K562 (cell line): ENCODE measurements around the gene DTX2. TPM values are rescaled to one million over a fixed set of nuclear protein-coding genes. Genes with fewer than 3 reads are reported as not detected.

Source experiments
- BHLHE40 ChIP-seq: IDR thresholded peaks from 2 replicates; pipeline ENCODE4 v1.6.1; 2011; ENCODE audit warnings: low read length, improper control_type of control experiment
- FOXA1 ChIP-seq: fragments of 450-650 bp; IDR thresholded peaks from 2 replicates; pipeline ENCODE4 v1.6.1; 2016; ENCODE audit warnings: mild to moderate bottlenecking, borderline replicate concordance
- MAZ ChIP-seq, 2 experiments: fragments of 450-650 bp in 1 of 2; sonication (generic) in 1 of 2; formaldehyde crosslinking; IDR thresholded peaks in 1 of 2; conservative IDR thresholded peaks in 1 of 2; 2 replicates each; pipeline versions ENCODE4 v1.4.0 to v1.5.0; 2020; ENCODE audit warnings: mild to moderate bottlenecking in 1 of 2, missing genetic modification reagents in 1 of 2
- MECOM ChIP-seq: fragments of 250-450 bp; sonication (Bioruptor Pico); IDR thresholded peaks from 2 replicates; pipeline ENCODE4 v1.8.0; 2022; ENCODE audit warnings: inconsistent platforms
- MIER1 ChIP-seq: fragments of 450-650 bp; IDR thresholded peaks from 2 replicates; pipeline ENCODE4 v1.6.1; 2016; ENCODE audit warnings: antibody characterized with exemption, mild to moderate bottlenecking, low read depth
- MXI1 ChIP-seq: IDR thresholded peaks from 2 replicates; pipeline ENCODE4 v1.6.1; 2011; ENCODE audit warnings: low read depth, mild to moderate bottlenecking, improper control_type of control experiment, low read length
- MYC ChIP-seq, 2 experiments: fragments of 250-450 bp in 1 of 2; sonication (Bioruptor Pico) in 1 of 2; IDR thresholded peaks; 2 replicates each; pipeline versions ENCODE4 v1.5.1 to v1.6.1; 2012 to 2021; ENCODE audit warnings: low read depth in 2 of 2, borderline replicate concordance in 1 of 2, improper control_type of control experiment in 1 of 2, low read length in 1 of 2, mild to moderate bottlenecking in 1 of 2, moderate library complexity in 1 of 2
- RCOR1 ChIP-seq, 2 experiments: IDR thresholded peaks; 2 replicates each; pipeline ENCODE4 v1.6.1; 2012; ENCODE audit warnings: low read depth in 2 of 2, low read length in 2 of 2, borderline replicate concordance in 1 of 2, improper control_type of control experiment in 1 of 2
- REST ChIP-seq, 2 experiments: fragments of 450-650 bp; formaldehyde crosslinking in 1 of 2; IDR thresholded peaks; 2 replicates each; pipeline versions ENCODE4 v1.4.0 to v1.6.1; 2014 to 2020; ENCODE audit warnings: mild to moderate bottlenecking in 2 of 2, borderline replicate concordance in 1 of 2, low read depth in 1 of 2
- XRCC5 ChIP-seq: fragments of 200-400 bp; formaldehyde crosslinking; IDR thresholded peaks from 2 replicates; pipeline ENCODE4 v1.6.1; 2017; ENCODE audit warnings: low read depth, mild to moderate bottlenecking, low read length
- ZNF384 ChIP-seq: IDR thresholded peaks from 2 replicates; pipeline ENCODE4 v1.6.1; 2012; ENCODE audit warnings: low read depth, low read length, improper control_type of control experiment
- polyA plus RNA-seq, 8 experiments: library from polyadenylated mRNA; depleted of rRNA in 4 of 8; stranded (reverse) in 5 of 8; unstranded in 3 of 8; fragments of >200 nt; fragmentation: Nextera tagmentation in 2 of 8; fragmentation: Illumina TruSeq in 1 of 8; extraction: Ambion mirVana in 2 of 8; extraction: Trizol in 1 of 8; gene quantifications; 2 replicates each; pipeline versions ENCODE4 v1.2.1 to v1.2.3, GENCODE V29; 2011 to 2014; ENCODE audit warnings: inconsistent platforms in 1 of 8, missing spikeins in 1 of 8
- total RNA-seq, 7 experiments: library from RNA; depleted of rRNA in 6 of 7; stranded (reverse); fragments of >200 nt in 6 of 7; fragmentation: Illumina TruSeq in 2 of 7; extraction: Trizol in 2 of 7; gene quantifications; 2 replicates each; pipeline versions ENCODE4 v1.2.1 to v1.2.3, GENCODE V29; 2011 to 2021; ENCODE audit warnings: low replicate concordance in 1 of 7
- TF ChIP-seq, protein P1 (sequence below): fragments of 450-650 bp; IDR thresholded peaks from 2 replicates; pipeline ENCODE4 v1.6.1; 2014; ENCODE audit warnings: low read depth, mild to moderate bottlenecking, moderate library complexity, borderline replicate concordance
- TF ChIP-seq, protein P2 (sequence below), 3 experiments: IDR thresholded peaks in 2 of 3; conservative IDR thresholded peaks in 1 of 3; 2 replicates each; pipeline ENCODE4 v1.5.1; 2011 to 2012; ENCODE audit warnings: low read length in 3 of 3, mild to moderate bottlenecking in 3 of 3, control low read depth in 2 of 3, improper control_type of control experiment in 1 of 3, inconsistent platforms in 1 of 3, low read depth in 1 of 3, mixed read lengths in 1 of 3, moderate library complexity in 1 of 3; ENCODE audit not compliant: insufficient read depth in 2 of 3

The DTX2 gene
- total and polyA plus RNA-seq, 9 of the 15 experiments (the other 6 are each of a cell fraction or from before 2014, with no cell fraction given), result 0.20 to 31.5 (median 9.8) TPM

- TF ChIP-seq, protein P1, sequence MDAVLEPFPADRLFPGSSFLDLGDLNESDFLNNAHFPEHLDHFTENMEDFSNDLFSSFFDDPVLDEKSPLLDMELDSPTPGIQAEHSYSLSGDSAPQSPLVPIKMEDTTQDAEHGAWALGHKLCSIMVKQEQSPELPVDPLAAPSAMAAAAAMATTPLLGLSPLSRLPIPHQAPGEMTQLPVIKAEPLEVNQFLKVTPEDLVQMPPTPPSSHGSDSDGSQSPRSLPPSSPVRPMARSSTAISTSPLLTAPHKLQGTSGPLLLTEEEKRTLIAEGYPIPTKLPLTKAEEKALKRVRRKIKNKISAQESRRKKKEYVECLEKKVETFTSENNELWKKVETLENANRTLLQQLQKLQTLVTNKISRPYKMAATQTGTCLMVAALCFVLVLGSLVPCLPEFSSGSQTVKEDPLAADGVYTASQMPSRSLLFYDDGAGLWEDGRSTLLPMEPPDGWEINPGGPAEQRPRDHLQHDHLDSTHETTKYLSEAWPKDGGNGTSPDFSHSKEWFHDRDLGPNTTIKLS, result peak; percentile 78
- TF ChIP-seq MXI1 (no peak), MAZ (CRISPR knock-in tag; conservative IDR thresholded peaks at IDR 0.05 in 1 of 2, IDR thresholded peaks at IDR 0.05 in 1 of 2) (peak in 1 of 2 experiments; percentile 15; a peak in 1 of 4 replicates), XRCC5 (peak; percentile 67; the same call in 1 of the 2 replicates), BHLHE40 (peak; percentile 35; the same call in 1 of the 2 replicates), MECOM (CRISPR knock-in tag) (no peak), RCOR1 (IDR thresholded peaks at IDR 0.05; ENCODE audit: borderline replicate concordance in 1 of 2, low read depth in 2 of 2, low read length in 2 of 2) (peak in 1 of 2 experiments; percentile 39; a peak in 1 of 4 replicates), MYC (IDR thresholded peaks at IDR 0.05; ENCODE audit: low read depth, low read length) (peak; percentile 18; the same call in 1 of the 2 replicates), MYC (CRISPR knock-in tag; IDR thresholded peaks at IDR 0.05; ENCODE audit: borderline replicate concordance, low read depth) (no peak), REST (IDR thresholded peaks at IDR 0.05; ENCODE audit: borderline replicate concordance) (peak; percentile 72), REST (CRISPR knock-in tag; IDR thresholded peaks at IDR 0.05; ENCODE audit: low read depth) (no peak), MIER1 (no peak), FOXA1 (no peak), ZNF384 (peak; percentile 65; the same call in 1 of the 2 replicates)
- TF ChIP-seq, protein P2, sequence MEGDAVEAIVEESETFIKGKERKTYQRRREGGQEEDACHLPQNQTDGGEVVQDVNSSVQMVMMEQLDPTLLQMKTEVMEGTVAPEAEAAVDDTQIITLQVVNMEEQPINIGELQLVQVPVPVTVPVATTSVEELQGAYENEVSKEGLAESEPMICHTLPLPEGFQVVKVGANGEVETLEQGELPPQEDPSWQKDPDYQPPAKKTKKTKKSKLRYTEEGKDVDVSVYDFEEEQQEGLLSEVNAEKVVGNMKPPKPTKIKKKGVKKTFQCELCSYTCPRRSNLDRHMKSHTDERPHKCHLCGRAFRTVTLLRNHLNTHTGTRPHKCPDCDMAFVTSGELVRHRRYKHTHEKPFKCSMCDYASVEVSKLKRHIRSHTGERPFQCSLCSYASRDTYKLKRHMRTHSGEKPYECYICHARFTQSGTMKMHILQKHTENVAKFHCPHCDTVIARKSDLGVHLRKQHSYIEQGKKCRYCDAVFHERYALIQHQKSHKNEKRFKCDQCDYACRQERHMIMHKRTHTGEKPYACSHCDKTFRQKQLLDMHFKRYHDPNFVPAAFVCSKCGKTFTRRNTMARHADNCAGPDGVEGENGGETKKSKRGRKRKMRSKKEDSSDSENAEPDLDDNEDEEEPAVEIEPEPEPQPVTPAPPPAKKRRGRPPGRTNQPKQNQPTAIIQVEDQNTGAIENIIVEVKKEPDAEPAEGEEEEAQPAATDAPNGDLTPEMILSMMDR (IDR thresholded peaks at IDR 0.05 in 2 of 3, conservative IDR thresholded peaks at IDR 0.05 in 1 of 3; ENCODE audit: insufficient read depth in 2 of 3, low read depth in 1 of 3, low read length in 3 of 3), result peak; percentile 97 to 98 (median 97)
Observed at GRCh38 chr7:76515999-76516443, 54.5 kb downstream of the DTX2 start (continued).
